HG03575 (cell line): ENCODE results near the gene C16orf74.

ENCODE experiments used
- ATAC-seq: cut with Tn5 transposase; IDR thresholded peaks from one replicate; pipeline ENCODE4 v1.9.1; 2021; ENCODE audit not compliant: unreplicated experiment, insufficient number of reproducible peaks, low FRiP score; ENCODE audit errors: extremely low read depth

Gene C16orf74

GRCh38 chr16:85704900-85705846 lies 45.7 kb downstream of the C16orf74 start:
- ATAC-seq = no peak

- no peak for ATAC-seq
These were observed 46.9 kb downstream of the C16orf74 start for GRCh38 chr16:85704011-85704410.

GRCh38 chr16:85699628-85700027 lies 51.3 kb downstream of the C16orf74 start:
- no peak for ATAC-seq

GRCh38 chr16:85698935-85699558 lies 51.8 kb downstream of the C16orf74 start:
- ATAC-seq = no peak

GRCh38 chr16:85698459-85698891 lies 52.4 kb downstream of the C16orf74 start:
- no peak for ATAC-seq

- no peak for ATAC-seq
These were observed 53.5 kb downstream of the C16orf74 start for GRCh38 chr16:85697431-85697830.

- no peak for ATAC-seq
These were observed 54.1 kb downstream of the C16orf74 start for GRCh38 chr16:85696781-85697180.

GRCh38 chr16:85695196-85696128 lies 55.4 kb downstream of the C16orf74 start:
- ATAC-seq = no peak

GRCh38 chr16:85690469-85691064 lies 60.3 kb downstream of the C16orf74 start:
- no peak for ATAC-seq

- ATAC-seq = no peak
These were observed 61.0 kb downstream of the C16orf74 start for GRCh38 chr16:85689950-85690320.

GRCh38 chr16:85689285-85689949 lies 61.5 kb downstream of the C16orf74 start:
- ATAC-seq = no peak

GRCh38 chr16:85688586-85689284 lies 62.2 kb downstream of the C16orf74 start, which contains the start of gene GINS2:
TSS of gene GINS2 (minus strand) at chr16:85688954. CDS start at chr16:85688898, 56 bp downstream.
- ATAC-seq = no peak

GRCh38 chr16:85687651-85688471 lies 63.0 kb downstream of the C16orf74 start:
- no peak for ATAC-seq

- ATAC-seq = no peak
These were observed 63.8 kb downstream of the C16orf74 start for GRCh38 chr16:85686912-85687591.

- ATAC-seq = no peak
These were observed 65.6 kb downstream of the C16orf74 start for GRCh38 chr16:85685251-85685650.

GRCh38 chr16:85683363-85683762 lies 67.5 kb downstream of the C16orf74 start:
- no peak for ATAC-seq
